ENCODE data around the gene PDE2A.

DNA sequence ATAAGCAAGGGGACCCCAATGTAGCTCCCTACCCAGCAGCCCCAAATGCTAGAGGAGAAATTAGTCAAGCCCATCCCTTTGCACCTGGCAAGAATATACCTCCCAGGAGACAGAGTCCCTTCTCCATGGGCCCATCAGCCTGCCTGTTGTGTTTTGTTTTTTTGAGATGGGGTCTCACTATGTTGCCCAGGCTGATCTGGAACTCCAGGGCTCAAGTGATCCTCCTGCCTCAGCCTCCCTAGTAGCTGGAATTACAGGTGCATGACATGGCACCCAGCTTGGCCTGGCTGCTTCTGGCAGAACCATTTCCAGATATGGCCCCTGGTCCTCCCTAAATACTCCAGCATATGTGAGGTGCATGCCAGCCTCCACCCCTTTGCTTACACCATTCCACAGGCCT, 22.1 kb downstream of the PDE2A start:
- TF ChIP-seq CHD1 (IDR thresholded peaks at IDR 0.05; ENCODE audit: low read depth, low read length) (no peak), SMC3 (IDR thresholded peaks at IDR 0.05; ENCODE audit: low read depth, low read length) (no peak), CEBPB (IDR thresholded peaks at IDR 0.05; ENCODE audit: low read depth, low read length) (no peak), MXI1 (IDR thresholded peaks at IDR 0.05; ENCODE audit: borderline replicate concordance, low read depth, low read length) (no peak), POLR2A (IDR thresholded peaks at IDR 0.05; ENCODE audit: low read depth, low read length) (no peak), BHLHE40 (IDR thresholded peaks at IDR 0.05; ENCODE audit: low read depth, low read length) (no peak), RAD21 (IDR thresholded peaks at IDR 0.05; ENCODE audit: low read length) (no peak), NFE2L2 (IDR thresholded peaks at IDR 0.05; ENCODE audit: low read depth, low read length) (no peak), RFX5 (IDR thresholded peaks at IDR 0.05; ENCODE audit: low read depth, low read length) (no peak), MAFK (IDR thresholded peaks at IDR 0.05; ENCODE audit: low read depth, low read length) (no peak)
- TF ChIP-seq, protein P1, sequence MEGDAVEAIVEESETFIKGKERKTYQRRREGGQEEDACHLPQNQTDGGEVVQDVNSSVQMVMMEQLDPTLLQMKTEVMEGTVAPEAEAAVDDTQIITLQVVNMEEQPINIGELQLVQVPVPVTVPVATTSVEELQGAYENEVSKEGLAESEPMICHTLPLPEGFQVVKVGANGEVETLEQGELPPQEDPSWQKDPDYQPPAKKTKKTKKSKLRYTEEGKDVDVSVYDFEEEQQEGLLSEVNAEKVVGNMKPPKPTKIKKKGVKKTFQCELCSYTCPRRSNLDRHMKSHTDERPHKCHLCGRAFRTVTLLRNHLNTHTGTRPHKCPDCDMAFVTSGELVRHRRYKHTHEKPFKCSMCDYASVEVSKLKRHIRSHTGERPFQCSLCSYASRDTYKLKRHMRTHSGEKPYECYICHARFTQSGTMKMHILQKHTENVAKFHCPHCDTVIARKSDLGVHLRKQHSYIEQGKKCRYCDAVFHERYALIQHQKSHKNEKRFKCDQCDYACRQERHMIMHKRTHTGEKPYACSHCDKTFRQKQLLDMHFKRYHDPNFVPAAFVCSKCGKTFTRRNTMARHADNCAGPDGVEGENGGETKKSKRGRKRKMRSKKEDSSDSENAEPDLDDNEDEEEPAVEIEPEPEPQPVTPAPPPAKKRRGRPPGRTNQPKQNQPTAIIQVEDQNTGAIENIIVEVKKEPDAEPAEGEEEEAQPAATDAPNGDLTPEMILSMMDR (conservative IDR thresholded peaks at IDR 0.05; ENCODE audit: low read depth, low read length): no peak

Measured in IMR-90 (cell line).